Measurements from ENCODE around the gene PHOX2B.

PHOX2B gene

DNA sequence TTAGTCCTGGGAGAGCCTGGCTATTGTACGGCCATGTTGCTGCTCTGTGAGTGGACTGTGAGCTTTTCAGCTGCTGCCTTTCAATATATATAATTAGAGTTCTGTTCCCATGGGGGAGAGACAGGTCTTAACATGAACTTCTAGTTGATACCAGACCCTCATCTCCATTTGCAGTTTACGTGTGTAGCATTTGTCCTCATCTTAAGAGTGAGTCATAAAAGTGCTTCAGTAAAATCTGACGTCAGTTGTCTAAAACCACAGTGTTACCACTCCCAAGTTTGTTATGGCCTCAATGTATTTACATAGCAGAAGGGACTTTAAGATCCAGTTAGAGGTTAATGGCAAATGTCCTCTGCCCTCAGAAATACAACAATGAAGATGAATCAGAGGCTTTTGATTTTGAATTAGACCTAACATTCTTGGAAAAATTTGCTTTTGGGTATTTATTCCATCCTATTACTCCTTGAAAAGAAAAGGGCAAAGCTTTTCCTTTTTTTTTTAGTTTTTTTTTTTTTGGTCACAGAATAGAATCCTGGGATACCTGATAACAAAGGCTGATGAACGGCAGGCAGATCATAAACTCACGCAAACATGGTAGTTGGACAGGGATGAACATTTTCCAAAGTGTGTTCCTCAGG is 38.6 kb downstream of the PHOX2B start:
- H3K27ac ChIP-seq (replicated peaks): no peak overlapping the region
- H3K27me3 ChIP-seq (ENCODE audit: insufficient read depth, poor library complexity, severe bottlenecking): no peaks in the 10 kb centered on the region
- TF ChIP-seq POLR2AphosphoS5 (IDR thresholded peaks at IDR 0.05; ENCODE audit: low read depth) (no peak), GABPA (IDR thresholded peaks at IDR 0.05; ENCODE audit: low read depth) (no peak), SPI1 (IDR thresholded peaks at IDR 0.05; ENCODE audit: borderline replicate concordance, low read depth) (no peak)
- TF ChIP-seq, protein P1, sequence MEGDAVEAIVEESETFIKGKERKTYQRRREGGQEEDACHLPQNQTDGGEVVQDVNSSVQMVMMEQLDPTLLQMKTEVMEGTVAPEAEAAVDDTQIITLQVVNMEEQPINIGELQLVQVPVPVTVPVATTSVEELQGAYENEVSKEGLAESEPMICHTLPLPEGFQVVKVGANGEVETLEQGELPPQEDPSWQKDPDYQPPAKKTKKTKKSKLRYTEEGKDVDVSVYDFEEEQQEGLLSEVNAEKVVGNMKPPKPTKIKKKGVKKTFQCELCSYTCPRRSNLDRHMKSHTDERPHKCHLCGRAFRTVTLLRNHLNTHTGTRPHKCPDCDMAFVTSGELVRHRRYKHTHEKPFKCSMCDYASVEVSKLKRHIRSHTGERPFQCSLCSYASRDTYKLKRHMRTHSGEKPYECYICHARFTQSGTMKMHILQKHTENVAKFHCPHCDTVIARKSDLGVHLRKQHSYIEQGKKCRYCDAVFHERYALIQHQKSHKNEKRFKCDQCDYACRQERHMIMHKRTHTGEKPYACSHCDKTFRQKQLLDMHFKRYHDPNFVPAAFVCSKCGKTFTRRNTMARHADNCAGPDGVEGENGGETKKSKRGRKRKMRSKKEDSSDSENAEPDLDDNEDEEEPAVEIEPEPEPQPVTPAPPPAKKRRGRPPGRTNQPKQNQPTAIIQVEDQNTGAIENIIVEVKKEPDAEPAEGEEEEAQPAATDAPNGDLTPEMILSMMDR (IDR thresholded peaks at IDR 0.05; ENCODE audit: insufficient read depth, low read length): no peak
- TF ChIP-seq, protein P2, sequence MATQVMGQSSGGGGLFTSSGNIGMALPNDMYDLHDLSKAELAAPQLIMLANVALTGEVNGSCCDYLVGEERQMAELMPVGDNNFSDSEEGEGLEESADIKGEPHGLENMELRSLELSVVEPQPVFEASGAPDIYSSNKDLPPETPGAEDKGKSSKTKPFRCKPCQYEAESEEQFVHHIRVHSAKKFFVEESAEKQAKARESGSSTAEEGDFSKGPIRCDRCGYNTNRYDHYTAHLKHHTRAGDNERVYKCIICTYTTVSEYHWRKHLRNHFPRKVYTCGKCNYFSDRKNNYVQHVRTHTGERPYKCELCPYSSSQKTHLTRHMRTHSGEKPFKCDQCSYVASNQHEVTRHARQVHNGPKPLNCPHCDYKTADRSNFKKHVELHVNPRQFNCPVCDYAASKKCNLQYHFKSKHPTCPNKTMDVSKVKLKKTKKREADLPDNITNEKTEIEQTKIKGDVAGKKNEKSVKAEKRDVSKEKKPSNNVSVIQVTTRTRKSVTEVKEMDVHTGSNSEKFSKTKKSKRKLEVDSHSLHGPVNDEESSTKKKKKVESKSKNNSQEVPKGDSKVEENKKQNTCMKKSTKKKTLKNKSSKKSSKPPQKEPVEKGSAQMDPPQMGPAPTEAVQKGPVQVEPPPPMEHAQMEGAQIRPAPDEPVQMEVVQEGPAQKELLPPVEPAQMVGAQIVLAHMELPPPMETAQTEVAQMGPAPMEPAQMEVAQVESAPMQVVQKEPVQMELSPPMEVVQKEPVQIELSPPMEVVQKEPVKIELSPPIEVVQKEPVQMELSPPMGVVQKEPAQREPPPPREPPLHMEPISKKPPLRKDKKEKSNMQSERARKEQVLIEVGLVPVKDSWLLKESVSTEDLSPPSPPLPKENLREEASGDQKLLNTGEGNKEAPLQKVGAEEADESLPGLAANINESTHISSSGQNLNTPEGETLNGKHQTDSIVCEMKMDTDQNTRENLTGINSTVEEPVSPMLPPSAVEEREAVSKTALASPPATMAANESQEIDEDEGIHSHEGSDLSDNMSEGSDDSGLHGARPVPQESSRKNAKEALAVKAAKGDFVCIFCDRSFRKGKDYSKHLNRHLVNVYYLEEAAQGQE (IDR thresholded peaks at IDR 0.05; ENCODE audit: insufficient replicate concordance, low read depth): no peak
- DNase-seq (ENCODE audit: low read depth in 1 of 2, low spot score in 1 of 2): no peak
- no peak overlapping the region for H3K4me3 ChIP-seq (replicated peaks; ENCODE audit: insufficient read depth, low read length)

DNA sequence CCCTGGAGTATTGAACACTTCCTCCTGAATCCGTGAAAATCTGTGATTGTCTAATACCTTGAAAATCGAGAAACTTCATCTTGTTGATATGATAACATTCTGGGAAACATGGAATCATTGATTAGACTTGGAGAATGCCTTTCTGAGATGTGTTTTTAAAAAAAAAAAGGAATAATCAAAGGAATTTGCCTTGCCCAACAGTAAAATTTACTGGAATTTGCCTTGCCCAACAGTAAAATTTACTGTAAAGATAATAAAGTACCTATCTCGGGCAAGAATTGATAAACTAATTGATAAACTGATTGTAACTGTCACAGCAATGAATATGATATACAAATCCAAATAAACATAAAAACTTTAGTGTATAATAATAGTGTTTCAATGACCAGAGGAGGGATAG is 44.7 kb downstream of the PHOX2B start:
- DNase-seq (ENCODE audit: low read depth in 1 of 2, low spot score in 1 of 2): no peak
- no peak overlapping the region for H3K27ac ChIP-seq (replicated peaks)
- H3K4me3 ChIP-seq (replicated peaks; ENCODE audit: insufficient read depth, low read length): no peak overlapping the region
- peaks cover under 1% of the 10 kb centered on the region for H3K27me3 ChIP-seq (ENCODE audit: insufficient read depth, poor library complexity, severe bottlenecking)
- TF ChIP-seq, protein P2 (IDR thresholded peaks at IDR 0.05; ENCODE audit: insufficient replicate concordance, low read depth): no peak
- TF ChIP-seq POLR2AphosphoS5 (IDR thresholded peaks at IDR 0.05; ENCODE audit: low read depth) (no peak), GABPA (IDR thresholded peaks at IDR 0.05; ENCODE audit: low read depth) (no peak), SPI1 (IDR thresholded peaks at IDR 0.05; ENCODE audit: borderline replicate concordance, low read depth) (no peak)

DNA sequence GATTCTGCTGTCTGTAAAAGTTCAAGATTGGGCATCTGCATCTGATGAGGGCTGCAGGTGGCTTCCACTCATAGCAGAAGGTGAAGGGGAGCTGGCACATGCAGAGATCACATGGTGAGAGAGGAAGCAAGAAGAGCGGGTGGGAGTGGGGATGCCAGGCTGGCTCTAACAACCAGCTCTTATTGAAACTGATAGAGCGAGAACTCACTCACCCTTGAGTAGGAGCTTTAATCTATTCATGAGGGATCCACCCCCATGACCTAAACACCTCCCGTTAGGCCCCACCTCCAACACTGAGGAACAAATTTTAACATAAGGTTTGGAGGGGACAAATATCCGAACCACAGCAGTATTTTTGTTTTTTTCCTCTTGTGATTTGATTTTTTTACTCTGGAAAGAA is 45.8 kb downstream of the PHOX2B start:
- no peak overlapping the region for H3K4me3 ChIP-seq (replicated peaks; ENCODE audit: insufficient read depth, low read length)
- TF ChIP-seq GABPA (IDR thresholded peaks at IDR 0.05; ENCODE audit: low read depth): no peak
- TF ChIP-seq, protein P2 (IDR thresholded peaks at IDR 0.05; ENCODE audit: insufficient replicate concordance, low read depth): no peak
- TF ChIP-seq SPI1 (IDR thresholded peaks at IDR 0.05; ENCODE audit: borderline replicate concordance, low read depth): no peak
- TF ChIP-seq POLR2AphosphoS5 (IDR thresholded peaks at IDR 0.05; ENCODE audit: low read depth): no peak
- TF ChIP-seq, protein P1 (IDR thresholded peaks at IDR 0.05; ENCODE audit: insufficient read depth, low read length): no peak
- DNase-seq (ENCODE audit: low read depth in 1 of 2, low spot score in 1 of 2): no peak
- H3K27me3 ChIP-seq (ENCODE audit: insufficient read depth, poor library complexity, severe bottlenecking): peaks cover 2% of the 10 kb centered on the region
- no peak overlapping the region for H3K27ac ChIP-seq (replicated peaks)

Data from HL-60 (cell line).